KOPT-K1 (cell line): ENCODE results near the gene TRAF6.

ENCODE experiments used
- H3K27ac ChIP-seq: fragments of 200-600 bp; sonication (generic); 2 replicates; pipeline ENCODE4 v1.5.1; 2016; ENCODE audit warnings: antibody characterized with exemption, mild to moderate bottlenecking, low read depth, low read length; ENCODE audit not compliant: poor library complexity, severe bottlenecking
- H3K36me3 ChIP-seq: fragments of 200-600 bp; sonication (generic); 2 replicates; pipeline ENCODE4 v1.5.1; 2017; ENCODE audit warnings: antibody characterized with exemption, mild to moderate bottlenecking, low read length, moderate library complexity; ENCODE audit not compliant: insufficient read depth
- H3K9me3 ChIP-seq: fragments of 200-600 bp; sonication (generic); 2 replicates; pipeline ENCODE4 v1.5.1; 2017; ENCODE audit warnings: antibody characterized with exemption, low read length, mild to moderate bottlenecking; ENCODE audit not compliant: insufficient read depth, poor library complexity, severe bottlenecking

TRAF6 gene

GRCh38 chr11:36478700-36479329, 31.3 kb downstream of the TRAF6 start:
- Histone ChIP-seq H3K27ac (no peak overlapping the region), H3K9me3 (no peaks in the 10 kb centered on the region), H3K36me3 (peaks cover 8% of the 10 kb centered on the region)

GRCh38 chr11:36475192-36475591, 34.9 kb downstream of the TRAF6 start:
- Histone ChIP-seq H3K9me3 (no peaks in the 10 kb centered on the region), H3K27ac (no peak overlapping the region), H3K36me3 (no peaks in the 10 kb centered on the region)

GRCh38 chr11:36471577-36471976, 38.5 kb downstream of the TRAF6 start:
- H3K27ac ChIP-seq = no peak overlapping the region

GRCh38 chr11:36469881-36470802, 39.9 kb downstream of the TRAF6 start:
- Histone ChIP-seq H3K36me3 (no peaks in the 10 kb centered on the region), H3K27ac (no peak overlapping the region), H3K9me3 (no peaks in the 10 kb centered on the region)

More at GRCh38 chr11:36471577-36471976, 38.5 kb downstream of the TRAF6 start:
- no peaks in the 10 kb centered on the region for H3K9me3 ChIP-seq
- no peaks in the 10 kb centered on the region for H3K36me3 ChIP-seq

GRCh38 chr11:36469063-36469462, 41.0 kb downstream of the TRAF6 start:
- H3K36me3 ChIP-seq = no peaks in the 10 kb centered on the region
- no peak overlapping the region for H3K27ac ChIP-seq
- no peaks in the 10 kb centered on the region for H3K9me3 ChIP-seq

GRCh38 chr11:36467916-36468315, 42.2 kb downstream of the TRAF6 start:
- Histone ChIP-seq H3K27ac (no peak overlapping the region), H3K9me3 (no peaks in the 10 kb centered on the region), H3K36me3 (no peaks in the 10 kb centered on the region)

GRCh38 chr11:36467012-36467411, 43.1 kb downstream of the TRAF6 start:
- H3K27ac ChIP-seq = no peak overlapping the region
- no peaks in the 10 kb centered on the region for H3K9me3 ChIP-seq
- no peaks in the 10 kb centered on the region for H3K36me3 ChIP-seq

GRCh38 chr11:36465449-36466163, 44.5 kb downstream of the TRAF6 start:
- H3K36me3 ChIP-seq = no peaks in the 10 kb centered on the region
- H3K27ac ChIP-seq = no peak overlapping the region
- no peaks in the 10 kb centered on the region for H3K9me3 ChIP-seq

- Histone ChIP-seq H3K27ac (no peak overlapping the region), H3K36me3 (no peaks in the 10 kb centered on the region), H3K9me3 (no peaks in the 10 kb centered on the region)
These were observed 45.4 kb downstream of the TRAF6 start for GRCh38 chr11:36464720-36465119.

GRCh38 chr11:36463781-36464180, 46.3 kb downstream of the TRAF6 start:
- H3K36me3 ChIP-seq = no peaks in the 10 kb centered on the region
- no peak overlapping the region for H3K27ac ChIP-seq
- no peaks in the 10 kb centered on the region for H3K9me3 ChIP-seq

GRCh38 chr11:36462321-36462720, 47.8 kb downstream of the TRAF6 start:
- Histone ChIP-seq H3K36me3 (no peaks in the 10 kb centered on the region), H3K27ac (no peak overlapping the region), H3K9me3 (no peaks in the 10 kb centered on the region)

GRCh38 chr11:36460220-36460619, 49.9 kb downstream of the TRAF6 start:
- H3K36me3 ChIP-seq = no peaks in the 10 kb centered on the region
- H3K9me3 ChIP-seq = no peaks in the 10 kb centered on the region
- no peak overlapping the region for H3K27ac ChIP-seq

- no peaks in the 10 kb centered on the region for H3K36me3 ChIP-seq
- H3K9me3 ChIP-seq = no peaks in the 10 kb centered on the region
- no peak overlapping the region for H3K27ac ChIP-seq
These were observed 51.0 kb downstream of the TRAF6 start for GRCh38 chr11:36459046-36459445.

- Histone ChIP-seq H3K9me3 (no peaks in the 10 kb centered on the region), H3K36me3 (no peaks in the 10 kb centered on the region), H3K27ac (no peak overlapping the region)
These were observed 51.8 kb downstream of the TRAF6 start for GRCh38 chr11:36458129-36458915.
